ENCODE measurements around the gene ADM2.

Gene ADM2

DNA sequence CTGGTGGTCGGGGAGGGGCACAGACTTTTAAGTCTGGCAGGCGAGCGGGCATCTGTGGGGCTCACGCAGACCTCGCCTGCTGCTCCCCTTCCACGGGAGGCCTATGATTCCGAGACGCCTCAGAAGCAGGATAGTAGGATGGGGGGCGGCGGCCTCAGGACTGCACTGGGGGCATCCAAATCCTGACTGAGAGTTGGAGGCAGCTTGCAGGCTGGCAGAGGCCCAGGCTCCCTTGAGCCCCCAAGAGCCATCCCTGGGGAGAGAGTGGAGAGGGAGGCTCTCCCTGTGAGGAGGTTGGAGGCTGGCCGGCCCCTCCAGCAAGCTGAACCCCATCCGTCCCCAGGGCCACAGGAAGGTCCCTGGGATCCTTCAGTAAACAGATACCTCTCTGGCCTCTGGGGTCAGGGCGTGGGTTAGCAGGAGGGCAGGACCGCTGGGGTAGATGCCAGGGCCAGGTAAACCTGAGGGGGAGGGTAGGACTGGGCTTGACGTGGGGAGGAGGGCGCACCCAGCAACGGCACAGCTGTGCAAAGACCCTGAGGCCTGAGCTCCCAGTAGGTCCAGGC, 39.8 kb upstream of the ADM2 start:
- no peak overlapping the region for H3K4me3 ChIP-seq (ENCODE audit: low read depth, low read length)
- no peak for DNase-seq (ENCODE audit: low read depth)
- TF ChIP-seq CTCF (IDR thresholded peaks at IDR 0.05; ENCODE audit: low read depth, low read length, missing control alignments): no peak

- no peak overlapping the region for H3K4me3 ChIP-seq (ENCODE audit: low read depth, low read length)
- DNase-seq (ENCODE audit: low read depth): no peak
- TF ChIP-seq CTCF (IDR thresholded peaks at IDR 0.05; ENCODE audit: low read depth, low read length, missing control alignments): no peak
These were observed 38.1 kb upstream of the ADM2 start for GRCh38 chr22:50443197-50443596.

DNA sequence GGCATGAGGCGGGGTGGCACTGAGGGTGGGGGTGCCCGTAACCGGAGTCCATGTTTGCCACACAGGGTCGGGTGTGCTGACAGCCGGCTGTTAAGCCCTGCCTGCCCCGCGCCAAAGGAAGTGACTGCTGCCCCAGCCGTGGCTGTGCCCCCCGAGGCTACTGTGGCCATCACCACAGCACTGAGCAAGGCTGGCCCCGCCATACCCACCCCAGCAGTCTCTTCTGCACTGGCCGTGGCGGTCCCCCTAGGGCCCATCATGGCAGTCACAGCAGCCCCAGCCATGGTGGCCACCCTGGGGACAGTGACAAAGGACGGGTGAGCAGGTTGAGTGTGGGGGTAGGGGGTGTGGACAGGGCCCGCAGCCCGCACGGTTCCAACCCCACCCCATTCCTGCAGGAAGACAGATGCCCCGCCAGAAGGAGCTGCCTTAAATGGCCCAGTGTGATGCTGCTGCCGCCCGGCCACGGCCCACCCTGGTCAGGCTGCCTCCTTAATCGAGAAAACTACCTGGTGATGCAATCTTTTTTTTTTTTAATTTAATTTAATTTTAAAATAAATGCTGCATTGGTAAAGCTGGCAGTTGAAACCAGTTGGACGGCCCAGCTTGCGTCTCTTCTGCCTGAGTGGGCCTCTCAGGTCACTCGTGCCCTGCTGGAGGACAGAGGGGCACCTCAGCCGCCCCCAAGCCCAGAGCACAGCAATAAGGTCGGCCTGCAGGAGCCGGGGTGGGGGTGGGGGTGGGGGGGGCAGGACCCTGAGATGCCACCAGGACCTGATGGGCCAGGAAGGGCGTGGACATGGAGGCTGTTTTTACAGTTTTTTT, 37.3 kb upstream of the ADM2 start:
- TF ChIP-seq CTCF (IDR thresholded peaks at IDR 0.05; ENCODE audit: low read depth, low read length, missing control alignments): no peak
- H3K4me3 ChIP-seq (ENCODE audit: low read depth, low read length): no peak overlapping the region
- no peak for DNase-seq (ENCODE audit: low read depth)

DNA sequence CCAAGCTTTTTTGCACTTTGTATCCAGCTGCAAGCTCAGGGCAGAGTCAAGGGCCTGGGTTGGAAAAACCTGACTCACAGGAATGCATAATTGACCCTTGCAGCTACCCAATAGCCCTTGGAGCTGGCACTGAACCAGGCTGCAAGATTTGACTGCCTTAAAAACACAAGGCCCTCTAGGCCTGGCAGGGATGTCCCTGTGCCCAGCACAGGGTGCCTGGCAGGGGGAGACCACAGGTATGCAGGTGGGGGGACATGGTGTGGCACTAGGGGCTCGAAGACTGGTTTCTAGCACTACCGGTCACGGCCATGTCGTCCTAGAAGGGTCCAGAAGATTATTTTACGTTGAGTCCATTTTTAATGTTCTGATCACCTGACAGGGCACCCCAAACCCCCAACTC, 36.7 kb upstream of the ADM2 start:
- no peak for DNase-seq (ENCODE audit: low read depth)
- no peak for TF ChIP-seq CTCF (IDR thresholded peaks at IDR 0.05; ENCODE audit: low read depth, low read length, missing control alignments)
- H3K4me3 ChIP-seq (ENCODE audit: low read depth, low read length): no peak overlapping the region

- DNase-seq (ENCODE audit: low read depth): no peak
- no peak overlapping the region for H3K4me3 ChIP-seq (ENCODE audit: low read depth, low read length)
- TF ChIP-seq CTCF (IDR thresholded peaks at IDR 0.05; ENCODE audit: low read depth, low read length, missing control alignments): no peak
These were observed 36.1 kb upstream of the ADM2 start for GRCh38 chr22:50445071-50445879.

GRCh38 chr22:50445880-50446707, 35.2 kb upstream of the ADM2 start:
- H3K4me3 ChIP-seq (ENCODE audit: low read depth, low read length): no peak overlapping the region
- TF ChIP-seq CTCF (IDR thresholded peaks at IDR 0.05; ENCODE audit: low read depth, low read length, missing control alignments): no peak
- DNase-seq (ENCODE audit: low read depth): no peak

All from GM12864 (cell line).